D341Med (cell line): ENCODE measurements around the gene USP35.

Source experiments
- DNase-seq: peaks from one replicate; pipeline ENCODE4 v3.0.0; 2012; ENCODE audit warnings: low spot score

Gene USP35

GRCh38 chr11:78237293-78238046, 48.8 kb downstream of the USP35 start:
- no peak for DNase-seq

DNA sequence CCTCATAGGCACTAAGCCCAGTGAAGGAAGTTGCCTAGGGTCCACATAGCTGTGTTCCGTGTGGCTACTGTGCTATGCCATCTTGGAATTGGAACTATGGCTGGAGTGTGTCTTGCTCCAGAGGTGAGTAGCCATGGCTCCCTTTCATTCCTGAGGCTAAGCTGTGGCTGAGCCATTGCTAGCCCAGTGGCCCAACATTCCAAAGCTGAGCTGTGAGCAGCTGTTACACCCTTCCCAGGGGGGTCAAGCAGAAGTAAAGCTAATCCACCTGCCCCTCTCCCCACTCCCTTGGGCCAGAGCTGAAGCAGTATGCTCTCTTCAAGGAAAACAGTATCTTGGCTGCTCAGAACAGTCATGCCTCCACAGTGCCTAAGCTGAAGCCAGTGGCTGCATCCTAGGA, 51.1 kb downstream of the USP35 start:
- DNase-seq = no peak

DNA sequence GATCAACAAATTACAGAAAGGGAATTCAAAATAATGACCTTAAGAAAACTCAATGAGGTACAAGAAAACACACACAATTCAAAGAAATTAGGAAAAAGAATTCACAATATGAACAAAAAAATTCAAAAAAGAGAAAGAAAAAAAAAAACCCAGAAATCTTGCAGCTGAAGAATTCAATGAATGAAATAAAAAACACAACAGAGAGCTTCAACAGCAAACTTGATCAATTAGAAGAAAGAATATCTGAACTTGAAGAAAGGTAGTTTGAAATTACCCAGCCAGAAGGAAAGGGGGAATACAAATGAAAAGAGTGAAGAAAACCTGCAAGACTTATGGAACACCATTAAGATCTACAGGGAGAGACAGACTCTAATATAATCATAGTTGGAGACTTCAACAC, 52.8 kb downstream of the USP35 start:
- DNase-seq = no peak

DNA sequence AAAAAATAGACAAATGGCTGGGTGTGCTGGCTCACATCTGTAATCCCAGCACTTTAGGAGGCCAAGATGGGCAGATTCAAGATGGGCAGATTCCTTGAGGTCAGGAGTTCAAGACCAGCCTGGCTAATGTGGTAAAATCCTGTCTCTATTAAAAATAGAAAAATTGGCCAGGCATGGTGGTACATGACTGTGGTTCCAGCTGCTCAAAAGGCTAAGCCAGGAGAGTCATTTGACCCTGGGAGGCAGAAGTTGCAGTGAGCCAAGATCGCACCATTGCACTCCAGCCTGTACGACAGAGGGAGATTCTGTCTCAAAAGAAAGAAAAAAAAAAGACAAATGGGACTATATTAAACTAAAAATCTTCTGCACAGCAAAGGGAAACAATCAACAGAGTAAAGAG, 55.4 kb downstream of the USP35 start:
- no peak for DNase-seq

- DNase-seq = no peak
These were observed 56.0 kb downstream of the USP35 start for GRCh38 chr11:78244546-78245255.

DNA sequence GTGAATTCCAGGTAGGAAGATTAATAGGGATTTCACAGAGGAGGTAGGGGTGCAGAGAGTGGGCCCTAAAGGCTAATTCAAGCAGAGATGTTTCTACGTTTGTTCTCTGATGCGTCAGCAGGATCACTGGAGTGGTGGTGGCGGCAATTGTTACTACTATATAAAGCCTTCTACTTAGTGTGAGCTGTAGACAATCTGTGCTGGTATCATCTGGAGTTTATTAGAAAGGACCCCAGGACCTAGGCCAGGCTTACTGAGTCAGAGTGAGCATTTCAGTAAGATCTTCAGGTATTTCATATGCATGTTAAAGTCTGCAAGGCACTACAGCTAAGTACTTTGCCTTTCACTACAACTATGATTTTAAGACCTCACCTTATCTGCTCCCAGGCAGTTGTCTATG, 59.5 kb downstream of the USP35 start:
- no peak for DNase-seq

DNA sequence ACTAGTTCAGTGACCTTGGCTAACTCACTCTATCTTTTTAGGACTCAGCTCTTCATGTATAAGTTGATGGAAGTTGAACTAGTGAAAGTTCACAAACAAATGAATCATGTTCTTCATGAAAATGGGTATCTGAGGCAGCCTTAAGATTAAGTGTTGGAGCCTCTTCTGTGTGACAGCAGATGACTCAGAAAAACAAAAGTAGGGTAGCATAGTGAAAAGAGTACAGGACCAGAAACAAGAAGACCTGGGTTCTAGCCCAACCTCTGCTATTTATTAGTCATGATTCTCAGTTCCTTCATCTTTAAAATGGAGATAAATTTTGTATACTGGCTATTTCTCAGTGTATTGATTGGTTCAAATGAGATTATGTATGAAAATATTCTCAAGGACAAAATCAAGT, 60.2 kb downstream of the USP35 start:
- no peak for DNase-seq

GRCh38 chr11:78250099-78250498, 61.4 kb downstream of the USP35 start:
- DNase-seq = no peak

- DNase-seq = no peak
These were observed 62.5 kb downstream of the USP35 start for GRCh38 chr11:78251083-78251775.

- no peak for DNase-seq
These were observed 65.1 kb downstream of the USP35 start for GRCh38 chr11:78253797-78254196.

DNA sequence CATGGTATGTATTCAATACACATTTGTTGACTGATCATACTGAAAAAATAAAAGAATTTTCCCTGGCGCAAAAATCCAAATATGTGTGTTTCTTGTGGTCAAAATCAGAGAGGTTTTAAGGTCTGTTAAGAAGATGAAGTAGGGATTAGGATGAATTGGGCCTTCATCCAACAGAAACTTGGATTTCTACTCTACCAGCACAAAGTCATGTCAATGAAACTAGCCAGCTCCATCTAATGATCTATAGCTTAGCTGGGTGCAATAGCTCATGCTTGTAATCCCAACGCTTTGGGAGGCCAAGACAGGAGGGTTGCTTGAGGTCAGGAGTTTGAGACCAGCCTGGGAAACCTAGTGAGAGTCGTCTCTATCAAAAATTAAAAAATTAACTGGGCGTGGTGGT, 65.5 kb downstream of the USP35 start:
- DNase-seq = no peak

- no peak for DNase-seq
These were observed 67.2 kb downstream of the USP35 start for GRCh38 chr11:78255919-78256318.

DNA sequence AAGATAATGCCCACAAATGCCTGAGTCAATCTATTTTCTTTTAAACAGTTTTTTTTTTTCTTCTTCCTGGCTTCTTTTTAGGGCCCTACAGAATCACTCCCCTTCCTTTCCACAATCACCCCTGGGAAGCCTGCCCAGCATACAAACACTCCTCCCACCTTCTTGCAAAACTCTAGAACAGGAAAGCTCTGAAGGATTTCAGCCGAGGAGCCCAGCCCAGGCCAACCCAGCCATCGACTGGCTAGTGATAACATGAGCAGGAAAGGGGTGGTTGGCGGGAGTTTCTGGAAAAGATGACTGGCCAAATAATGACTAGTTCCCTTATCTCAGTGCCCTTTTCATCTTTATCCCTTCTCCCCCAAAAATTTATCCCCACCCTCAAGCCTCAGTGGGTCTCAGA, 68.2 kb downstream of the USP35 start:
- no peak for DNase-seq

- DNase-seq = no peak
These were observed 68.9 kb downstream of the USP35 start for GRCh38 chr11:78257654-78258053.

DNA sequence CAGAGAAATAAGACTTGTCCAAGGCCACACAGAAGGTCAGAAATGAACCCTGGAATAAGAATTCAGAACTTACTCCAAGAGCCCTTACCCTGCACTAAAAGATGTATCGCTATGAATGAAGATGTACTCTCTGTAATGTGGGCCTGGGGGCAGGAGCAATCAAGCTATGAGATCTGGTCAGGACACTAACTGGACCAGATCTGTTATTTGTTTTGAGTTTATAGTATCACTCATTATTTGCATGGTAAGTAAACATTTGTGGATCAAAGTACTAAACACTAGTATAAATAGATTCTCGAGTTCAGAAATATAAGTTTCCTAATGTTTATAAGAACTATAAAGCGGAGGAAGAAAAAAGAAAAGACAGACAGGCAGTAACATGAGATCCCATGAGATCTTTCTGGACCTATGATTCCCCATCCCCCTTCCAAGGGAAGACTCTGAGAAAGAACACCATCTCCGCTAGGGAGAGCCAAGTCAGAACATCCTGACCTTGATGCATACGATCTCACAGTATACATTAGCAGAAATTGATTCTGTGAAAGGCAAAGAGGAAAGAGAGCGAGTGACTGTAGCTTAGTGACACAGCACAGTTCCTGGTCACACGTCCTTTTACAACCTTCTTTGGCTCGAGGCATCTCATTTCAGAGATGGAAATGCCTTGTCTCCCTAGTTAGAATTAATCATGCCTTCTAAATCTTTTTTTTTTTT, 71.2 kb downstream of the USP35 start:
- no peak for DNase-seq

GRCh38 chr11:78261367-78261766, 72.6 kb downstream of the USP35 start:
- DNase-seq = no peak

DNA sequence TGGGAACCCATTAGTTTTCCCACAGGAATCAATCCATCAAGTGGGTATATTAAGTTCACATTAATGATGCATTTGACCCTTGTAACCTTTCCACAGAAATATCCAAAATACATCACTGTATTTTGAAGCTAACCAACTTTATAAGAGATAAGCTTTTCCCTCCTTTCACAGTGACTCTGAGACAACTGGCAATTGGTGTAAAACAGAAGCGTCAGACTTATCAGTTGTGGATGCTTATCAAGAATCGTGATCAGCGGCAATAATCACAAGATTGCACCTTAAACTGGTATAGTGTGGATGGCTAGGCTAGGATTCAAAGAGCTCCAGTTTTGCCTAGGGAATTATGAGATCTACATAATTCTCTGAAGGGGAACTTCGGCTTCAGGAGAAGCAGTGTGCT, 73.1 kb downstream of the USP35 start:
- DNase-seq = no peak

- no peak for DNase-seq
These were observed 73.5 kb downstream of the USP35 start for GRCh38 chr11:78262238-78262637.

GRCh38 chr11:78262691-78263090, 74.0 kb downstream of the USP35 start:
- DNase-seq = no peak
